ENCODE data around the gene CEP57L1.
"Not testable (repeated sequence)": the region's sequence is repeated elsewhere in the genome, so short reads cannot be mapped to it uniquely, and the experiment has no call there.

GRCh38 chr6:109142067-109142466, 46.8 kb downstream of the CEP57L1 start:
- TF ChIP-seq CTCF, EP300 (IDR thresholded peaks at IDR 0.05): not testable (repeated sequence)
